GM12878 (cell line): Measurements from ENCODE around the gene DMKN. TPM values are rescaled to one million over a fixed set of nuclear protein-coding genes. Genes with fewer than 3 reads are reported as not detected.

Experiments
- ATAC-seq: fragments of 200-7000 bp; cut with Tn5 transposase; 3 replicates; pipeline ENCODE4 v1.9.1; 2020; ENCODE audit warnings: mild to moderate bottlenecking, moderate library complexity
- BruUV-seq: library from RNA; stranded (reverse); fragments of 400-500 nt; replicated peaks from 2 replicates; lab custom pipeline; 2021; lab: Mats Ljungman, UMichigan
- CTCF ChIA-PET: fragments of 300-600 bp; sonication (Branson Sonifier 250); formaldehyde crosslinking; extraction: SDS; loops from one replicate; lab custom pipeline; 2021; ENCODE audit warnings: inconsistent platforms; lab: Yijun Ruan, JAX
- POLR2A ChIA-PET: fragments of 350-600 bp; formaldehyde crosslinking; extraction: SDS; loops from one replicate; lab custom pipeline; 2021; ENCODE audit warnings: inconsistent platforms; lab: Charles Lee
- RAD21 ChIA-PET: fragments of 300-600 bp; sonication (Branson Sonifier 250); formaldehyde crosslinking; loops from one replicate; lab custom pipeline; 2023; ENCODE audit warnings: antibody characterized with exemption; ENCODE audit not compliant: unreplicated experiment; lab: Charles Lee
- SMC1A ChIA-PET: fragments of 300-600 bp; sonication (Branson Sonifier 250); formaldehyde crosslinking; loops from one replicate; lab custom pipeline; 2023; ENCODE audit not compliant: unreplicated experiment, uncharacterized antibody; lab: Charles Lee
- DNase-seq: peaks from one replicate; pipeline ENCODE4 v3.0.0-alpha.2; 2011; ENCODE audit warnings: low read depth, low spot score
- FAIRE-seq: peaks from 3 replicates; lab custom pipeline; 2011; peaks lifted over from hg19 to GRCh38; lab: Jason Lieb, UNC
- H2AFZ ChIP-seq: 2 replicates; pipeline ENCODE4 v1.6.0; 2011; ENCODE audit warnings: low read depth, low read length, control low read depth; ENCODE audit not compliant: control insufficient read depth
- H3K27ac ChIP-seq: 2 replicates; pipeline ENCODE4 v1.5.1; 2011; ENCODE audit warnings: control low read depth; ENCODE audit not compliant: control insufficient read depth, insufficient read depth
- H3K27me3 ChIP-seq, 2 experiments: replicated peaks in 1 of 2; 2 replicates each; pipeline versions ENCODE4 v1.6.0 to v1.6.1; 2011; ENCODE audit warnings: low read length in 1 of 2; ENCODE audit not compliant: control insufficient read depth in 2 of 2, insufficient read depth in 2 of 2
- H3K36me3 ChIP-seq, 2 experiments: 2 replicates each; pipeline ENCODE4 v1.5.1; 2011; ENCODE audit warnings: low read length in 1 of 2; ENCODE audit not compliant: control insufficient read depth in 2 of 2, insufficient read depth in 2 of 2
- H3K4me1 ChIP-seq: 2 replicates; pipeline ENCODE4 v1.6.1; 2011; ENCODE audit warnings: mild to moderate bottlenecking, low read length, moderate library complexity, mixed read lengths; ENCODE audit not compliant: control insufficient read depth, insufficient read depth
- H3K4me2 ChIP-seq: 2 replicates; pipeline ENCODE4 v1.6.0; 2011; ENCODE audit warnings: control low read depth; ENCODE audit not compliant: control insufficient read depth, insufficient read depth
- H3K4me3 ChIP-seq: fragments of 200-600 bp; sonication (generic); 2 replicates; pipeline ENCODE4 v1.5.1; 2016
- H3K79me2 ChIP-seq: 2 replicates; pipeline ENCODE4 v1.6.0; 2011; ENCODE audit warnings: low read length; ENCODE audit not compliant: control insufficient read depth, insufficient read depth
- H3K9ac ChIP-seq: 2 replicates; pipeline ENCODE4 v1.8.0; 2011; ENCODE audit warnings: low read length, control low read depth, mixed read lengths; ENCODE audit not compliant: control insufficient read depth, insufficient read depth
- H3K9me3 ChIP-seq: replicated peaks from 3 replicates; pipeline ENCODE4 v1.5.1; 2011; ENCODE audit warnings: mild to moderate bottlenecking, low read length; ENCODE audit not compliant: control insufficient read depth, insufficient read depth
- H4K20me1 ChIP-seq: 2 replicates; pipeline ENCODE4 v1.6.0; 2011; ENCODE audit not compliant: control insufficient read depth, insufficient read depth
- BRCA1 ChIP-seq: IDR thresholded peaks from 2 replicates; pipeline ENCODE4 v1.6.1; 2011; ENCODE audit warnings: low read depth, low read length, improper control_type of control experiment
- CEBPZ ChIP-seq: fragments of 150-350 bp; IDR thresholded peaks from 2 replicates; pipeline ENCODE4 v1.6.1; 2016; ENCODE audit warnings: low read depth, low read length
- CTCF ChIP-seq, 3 experiments: IDR thresholded peaks in 2 of 3; conservative IDR thresholded peaks in 1 of 3; 2 replicates each; pipeline ENCODE4 v1.5.1; 2011; ENCODE audit warnings: low read depth in 3 of 3, low read length in 3 of 3, mild to moderate bottlenecking in 3 of 3, control low read depth in 2 of 3, moderate library complexity in 2 of 3, inconsistent platforms in 1 of 3, mixed read lengths in 1 of 3; ENCODE audit not compliant: control insufficient read depth in 2 of 3, insufficient read depth in 1 of 3; ENCODE audit errors: extremely low read depth in 1 of 3
- HCFC1 ChIP-seq: fragments of 150-350 bp; IDR thresholded peaks from 2 replicates; pipeline ENCODE4 v1.6.1; 2014; ENCODE audit warnings: low read length
- MTA3 ChIP-seq: IDR thresholded peaks from 2 replicates; pipeline ENCODE4 v1.6.1; 2012; ENCODE audit warnings: low read length, inconsistent platforms, borderline replicate concordance
- NBN ChIP-seq: fragments of 450-650 bp; IDR thresholded peaks from 2 replicates; pipeline ENCODE4 v1.6.1; 2016
- NFIC ChIP-seq: IDR thresholded peaks from 2 replicates; pipeline ENCODE4 v1.6.1; 2012; ENCODE audit warnings: low read depth, mild to moderate bottlenecking, inconsistent platforms, low read length, moderate library complexity
- SREBF1 ChIP-seq: IDR thresholded peaks from 2 replicates; pipeline ENCODE4 v1.6.1; 2012; ENCODE audit warnings: mild to moderate bottlenecking, low read length
- ZNF207 ChIP-seq: fragments of 450-650 bp; IDR thresholded peaks from 2 replicates; pipeline ENCODE4 v1.6.1; 2014; ENCODE audit warnings: antibody characterized with exemption, mild to moderate bottlenecking, borderline replicate concordance
- WGBS: methylation state at CpG from one replicate; pipeline ENCODE4 v1.1.6; 2016; ENCODE audit warnings: low lambda C conversion rate; ENCODE audit not compliant: insufficient replicate concordance, insufficient coverage; ENCODE audit errors: missing lambda C conversion rate; 5-methylcytosine and 5-hydroxymethylcytosine counted together
- in situ Hi-C: fragments of 300-500 bp; cut with MboI; formaldehyde crosslinking; loops from 9 replicates; pipeline ENCODE4 v1.14.3; 2018; ENCODE audit warnings: mixed read lengths
- intact Hi-C: fragments of 100-400 bp; cut with micrococcal nuclease; formaldehyde crosslinking; loops from one replicate; pipeline ENCODE4 v1.14.2; 2022; ENCODE audit not compliant: unreplicated experiment
- polyA plus RNA-seq, 11 experiments: library from polyadenylated mRNA; depleted of rRNA in 4 of 11; unstranded in 6 of 11; stranded (reverse) in 5 of 11; fragments of >200 nt; fragmentation: Nextera tagmentation in 4 of 11; fragmentation: Illumina TruSeq in 1 of 11; extraction: Ambion mirVana in 4 of 11; extraction: Trizol in 1 of 11; gene quantifications; 1 replicate in 1 of 11; 2 replicates in 10 of 11; pipeline versions ENCODE4 v1.2.1 to v1.2.3, GENCODE V29; 2011 to 2016; ENCODE audit warnings: inconsistent platforms in 2 of 11, missing spikeins in 2 of 11, low read depth in 1 of 11
- total RNA-seq, 4 experiments: library from RNA; depleted of rRNA in 3 of 4; stranded (reverse); fragments of >200 nt in 3 of 4; fragmentation: Illumina TruSeq in 1 of 4; extraction: Trizol in 1 of 4; gene quantifications; 2 replicates each; pipeline versions ENCODE4 v1.2.1 to v1.2.3, GENCODE V29; 2013 to 2021

Gene DMKN
- total and polyA plus RNA-seq, 10 of the 15 experiments (the other 5 are each of a cell fraction or from before 2014, with no cell fraction given), result 36.4 to 114 (median 58.6) TPM

GRCh38 chr19:35562336-35562735, 48.9 kb upstream of the DMKN start:
- no peaks in the 10 kb centered on the region for H3K79me2 ChIP-seq
- SMC1A ChIA-PET, result no interaction called here
- peaks cover 30% of the 10 kb centered on the region for H3K4me1 ChIP-seq
- 44% methylated on average over 17 of the region's 17 CpGs for WGBS
- POLR2A ChIA-PET, result no interaction called here
- H2AFZ ChIP-seq, result no peak overlapping the region
- no peaks in the 10 kb centered on the region; a peak in 2 of 4 replicates for H3K27me3 ChIP-seq
- CTCF ChIA-PET, result interaction anchor here (0.6 kb wide), 1 partner anchor 512 kb away, joined by 3 read pairs; no protein-coding TSS in a partner anchor
- no peaks in the 10 kb centered on the region for H4K20me1 ChIP-seq
- H3K27ac ChIP-seq, result no peak overlapping the region
- DNase-seq, result no peak
- H3K9ac ChIP-seq, result no peak overlapping the region
- in situ Hi-C loops (no loop called here), intact Hi-C loops (no loop called here)
- no peaks in the 10 kb centered on the region; the same call in 2 of the 3 replicates for H3K9me3 ChIP-seq
- no peak overlapping the region for H3K4me2 ChIP-seq
- TF ChIP-seq HCFC1 (no peak), CTCF (IDR thresholded peaks at IDR 0.05 in 2 of 3, conservative IDR thresholded peaks at IDR 0.05 in 1 of 3; ENCODE audit: control insufficient read depth in 2 of 3, extremely low read depth in 1 of 3, insufficient read depth in 1 of 3, low read depth in 3 of 3, low read length in 3 of 3) (no peak), CEBPZ (no peak), BRCA1 (no peak), NBN (no peak), SREBF1 (no peak), MTA3 (no peak), ZNF207 (no peak), NFIC (no peak)
- RAD21 ChIA-PET, result interaction anchor here (0.6 kb wide), 1 partner anchor 134 kb away, joined by 3 read pairs; no protein-coding TSS in a partner anchor
- no peak for FAIRE-seq
- no peak; the same call in 2 of the 3 replicates for ATAC-seq
- BruUV-seq, result no TSS peak
- no peaks in the 10 kb centered on the region for H3K36me3 ChIP-seq
- no peak overlapping the region for H3K4me3 ChIP-seq
